IPS-NIHi7 (cell line): ENCODE data around the gene LY6G6C.

Source experiments
- DNase-seq: peaks from one replicate; pipeline ENCODE4 v3.0.0; 2012; ENCODE audit warnings: mixed read lengths; ENCODE audit errors: extremely low spot score

The LY6G6C gene

DNA sequence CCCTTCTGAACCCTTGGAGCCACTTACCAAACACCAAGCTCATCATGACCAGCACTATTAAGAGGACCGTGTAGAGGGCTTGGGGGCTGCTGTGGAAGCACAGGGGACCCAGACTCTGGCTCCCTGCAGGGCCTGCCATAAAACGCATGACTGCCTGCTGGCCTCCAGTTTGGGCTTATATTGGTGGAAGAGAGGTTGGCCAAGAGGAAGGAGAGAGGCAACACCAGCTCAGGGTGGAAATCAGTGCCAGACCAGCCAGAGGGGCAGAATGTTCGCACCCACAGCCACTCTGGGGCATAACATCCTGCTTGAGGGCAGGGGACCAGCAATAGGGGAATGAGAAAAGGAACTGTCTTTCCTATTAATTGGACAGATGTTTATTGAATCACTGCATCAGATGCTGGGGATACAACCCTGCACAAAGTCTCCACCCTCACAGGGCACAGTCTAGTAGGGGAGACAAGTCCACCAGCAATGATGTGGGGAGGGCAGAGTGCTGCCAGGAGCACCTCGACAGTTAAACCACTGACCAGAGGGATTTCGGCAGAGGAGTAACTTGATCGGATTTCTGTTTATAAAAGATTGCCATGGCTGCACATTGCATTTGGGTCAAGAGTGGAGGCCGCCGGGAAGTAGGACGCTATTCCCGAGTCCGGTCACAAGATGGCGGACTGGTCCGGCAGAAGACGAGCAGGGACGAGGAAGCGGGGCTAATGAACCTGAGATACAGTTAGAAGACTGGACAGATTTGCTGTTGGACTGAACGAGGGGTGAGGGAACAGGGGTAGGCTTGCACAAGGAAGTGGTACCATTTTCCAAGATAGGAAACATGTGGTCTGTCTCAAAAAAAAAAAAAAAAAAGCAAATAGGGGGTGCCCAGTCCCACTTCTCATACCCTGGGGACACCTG lies 41.1 kb downstream of the LY6G6C start, which contains the start of gene LY6G5C:
TSS of gene LY6G5C (minus strand) at position 842 of the 909 bp plus-strand sequence. CDS start at position 148, 694 bp downstream.
- peak; percentile 78 for DNase-seq

DNA sequence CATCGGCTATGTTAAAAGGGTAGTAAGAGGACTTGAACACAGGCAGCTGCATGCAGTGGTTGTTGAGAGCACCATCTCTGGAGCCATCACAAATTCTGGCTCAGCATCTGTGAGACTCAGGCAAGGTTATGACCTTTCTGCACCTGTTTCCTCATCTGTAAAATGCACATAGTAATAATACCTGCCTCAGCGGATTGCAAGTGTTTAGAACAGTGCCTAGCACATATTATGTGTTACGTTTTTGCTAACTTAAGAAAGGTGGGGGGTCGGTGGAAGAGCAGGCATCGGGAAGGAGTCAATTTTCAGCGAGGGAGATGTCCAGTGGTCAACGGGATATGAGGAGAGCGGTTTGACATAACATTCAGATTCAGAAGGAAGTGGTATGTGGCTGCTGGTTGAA lies 43.6 kb downstream of the LY6G6C start:
- DNase-seq, result no peak

DNA sequence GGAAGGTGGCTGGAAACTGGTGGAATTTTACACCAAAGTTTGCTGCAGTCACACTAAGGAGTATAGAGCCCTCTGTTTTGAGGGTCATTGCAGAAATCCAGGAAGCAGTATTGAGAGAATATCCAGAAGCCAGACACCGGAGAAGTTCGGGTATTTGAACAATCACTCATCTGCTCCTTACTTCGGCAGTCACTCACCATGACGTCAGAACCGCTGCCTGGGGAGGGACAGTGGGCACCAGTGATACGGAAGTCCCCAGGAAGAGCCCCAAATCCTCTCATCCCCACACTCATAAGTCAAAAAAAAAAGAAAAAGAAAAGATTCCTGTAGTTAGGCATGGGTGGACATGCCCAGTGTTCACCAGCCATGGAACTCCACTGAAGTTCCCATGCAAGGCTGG lies 44.6 kb downstream of the LY6G6C start:
- DNase-seq, result no peak

DNA sequence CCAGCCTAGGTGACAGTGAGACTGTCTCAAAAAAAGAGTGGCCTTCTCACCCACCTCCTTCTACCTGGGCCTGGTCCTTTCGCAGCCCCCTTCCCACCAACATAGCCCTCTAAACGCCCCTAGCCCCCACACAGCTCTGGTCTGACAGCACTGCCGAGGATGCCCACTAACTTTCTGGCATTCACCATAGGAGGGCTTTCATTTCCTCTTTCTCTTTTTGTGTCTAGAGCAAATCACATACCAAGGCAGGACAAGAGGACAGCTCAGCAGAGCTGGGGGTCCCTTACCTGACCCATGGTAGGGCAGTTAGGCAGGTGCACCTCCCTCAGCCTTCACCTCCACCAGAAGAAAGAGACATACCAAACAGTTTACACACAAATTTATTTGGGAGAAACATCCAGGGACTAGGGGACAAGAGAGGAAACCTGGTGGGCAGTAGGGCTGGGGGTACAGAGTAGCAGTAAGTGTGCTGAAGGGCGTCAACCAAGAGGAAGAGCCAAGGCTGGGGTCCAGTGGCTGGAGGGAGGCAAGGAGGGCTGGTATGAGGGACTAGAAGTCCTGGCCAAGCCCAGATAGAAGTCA lies 45.1 kb downstream of the LY6G6C start:
- DNase-seq, result no peak

DNA sequence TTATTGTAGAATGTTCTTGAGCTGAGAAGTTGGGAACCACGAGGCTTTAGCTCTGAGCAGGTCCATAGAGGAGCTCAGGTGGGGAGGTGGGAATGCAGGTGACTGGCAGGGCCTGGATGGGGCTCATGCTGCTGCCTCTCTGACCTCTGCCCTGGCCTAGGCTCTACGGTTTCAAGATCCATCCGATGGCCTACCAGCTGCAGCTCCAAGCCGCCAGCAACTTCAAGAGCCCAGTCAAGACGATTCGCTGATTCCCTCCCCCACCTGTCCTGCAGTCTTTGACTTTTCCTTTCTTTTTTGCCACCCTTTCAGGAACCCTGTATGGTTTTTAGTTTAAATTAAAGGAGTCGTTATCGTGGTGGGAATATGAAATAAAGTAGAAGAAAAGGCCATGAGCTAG lies 51.9 kb downstream of the LY6G6C start, which contains the start of gene LY6G5B:
TSS of gene LY6G5B (plus strand) at position 301 of the 400 bp plus-strand sequence. CDS start 975 bp downstream, outside the sequence.
- DNase-seq, result no peak
